Activated T-cell treated with anti-CD3 and anti-CD28 coated beads for 1 hour (primary cell): ENCODE data around the gene CCR7.

Experiments used
- DNase-seq: peaks from one replicate; pipeline ENCODE4 v3.0.0-alpha.2; 2020; ENCODE audit warnings: low read depth

CCR7 gene

DNA sequence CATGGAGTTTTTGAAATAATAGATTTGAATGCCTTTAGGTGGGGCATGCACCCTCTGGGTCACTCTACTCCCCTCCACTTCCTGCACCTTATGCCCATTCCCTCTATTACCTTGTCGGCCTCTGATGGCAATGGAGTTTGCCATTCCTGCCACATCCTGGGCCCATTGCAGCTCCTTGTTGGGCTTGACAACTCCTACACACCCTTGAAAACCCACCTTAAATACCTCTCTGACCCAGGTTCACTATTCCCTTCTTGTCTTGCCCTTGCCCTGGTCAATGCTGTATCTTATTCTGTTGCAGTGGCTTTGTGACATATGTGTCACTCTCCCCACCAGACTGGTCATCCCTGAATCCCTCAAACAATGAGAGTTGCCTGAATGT lies 2.4 kb downstream of the CCR7 start:
- DNase-seq, result no peak

DNA sequence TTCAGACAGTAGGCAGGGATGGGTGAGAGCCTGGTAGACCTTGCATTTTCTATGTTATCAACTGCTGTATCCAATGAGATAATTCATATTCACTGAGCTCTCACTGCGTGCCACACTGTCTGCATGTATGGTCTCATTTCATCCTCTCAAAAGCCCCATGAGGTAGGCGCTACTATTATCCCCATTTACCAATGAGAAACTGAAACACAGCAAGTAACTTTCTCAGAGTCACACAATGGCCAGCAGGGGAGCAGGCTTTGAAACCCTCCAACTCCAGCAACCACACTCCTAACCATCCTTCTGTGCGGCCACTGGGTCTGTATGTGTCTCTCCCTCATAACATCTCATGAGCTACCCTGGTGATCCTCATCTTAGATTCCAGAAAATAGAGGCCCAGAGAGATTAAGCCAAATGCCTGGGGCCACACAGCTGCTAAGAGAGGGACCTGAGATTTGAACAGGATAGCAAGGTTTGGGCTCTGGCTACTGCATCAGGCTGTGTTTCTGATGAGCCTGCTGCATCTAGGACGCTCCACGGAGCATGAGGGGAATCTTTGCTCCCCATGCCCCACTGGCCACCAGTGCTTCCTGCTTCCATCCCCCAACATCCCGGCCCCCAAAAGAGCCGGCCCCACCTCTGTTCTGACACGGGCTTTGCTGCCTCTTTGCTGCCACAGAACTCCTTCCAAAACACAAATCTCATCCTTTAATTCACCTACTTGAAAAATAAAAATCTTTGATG lies 3.2 kb downstream of the CCR7 start:
- DNase-seq, result no peak

DNA sequence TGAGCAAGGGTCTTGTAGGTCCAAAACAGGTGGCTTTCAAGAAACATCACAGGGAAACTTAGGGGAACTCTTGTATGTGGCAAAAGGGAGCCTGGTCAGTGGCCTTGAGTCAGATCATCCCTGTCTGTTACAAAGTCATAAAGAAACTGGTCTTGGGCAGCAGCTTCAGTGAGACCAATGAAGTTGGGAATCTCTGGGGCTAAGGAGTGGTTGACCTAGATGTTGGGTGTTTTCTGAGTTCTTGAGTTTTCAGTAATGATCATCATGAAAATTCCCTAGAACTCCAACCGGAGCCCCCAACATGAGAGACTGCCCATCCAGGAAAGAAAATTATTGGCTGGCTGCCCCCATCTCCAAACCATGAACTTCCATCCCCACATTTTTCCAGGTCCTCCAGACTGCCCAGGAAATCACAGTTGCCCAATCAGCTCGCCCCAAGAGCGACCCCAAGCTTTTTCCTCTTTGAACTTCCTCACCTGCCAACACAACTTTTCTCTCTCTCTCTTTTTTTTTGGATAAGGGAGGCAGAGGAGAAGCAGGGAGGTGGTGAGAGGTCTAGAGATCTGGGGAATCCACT lies 3.9 kb downstream of the CCR7 start:
- no peak for DNase-seq

DNA sequence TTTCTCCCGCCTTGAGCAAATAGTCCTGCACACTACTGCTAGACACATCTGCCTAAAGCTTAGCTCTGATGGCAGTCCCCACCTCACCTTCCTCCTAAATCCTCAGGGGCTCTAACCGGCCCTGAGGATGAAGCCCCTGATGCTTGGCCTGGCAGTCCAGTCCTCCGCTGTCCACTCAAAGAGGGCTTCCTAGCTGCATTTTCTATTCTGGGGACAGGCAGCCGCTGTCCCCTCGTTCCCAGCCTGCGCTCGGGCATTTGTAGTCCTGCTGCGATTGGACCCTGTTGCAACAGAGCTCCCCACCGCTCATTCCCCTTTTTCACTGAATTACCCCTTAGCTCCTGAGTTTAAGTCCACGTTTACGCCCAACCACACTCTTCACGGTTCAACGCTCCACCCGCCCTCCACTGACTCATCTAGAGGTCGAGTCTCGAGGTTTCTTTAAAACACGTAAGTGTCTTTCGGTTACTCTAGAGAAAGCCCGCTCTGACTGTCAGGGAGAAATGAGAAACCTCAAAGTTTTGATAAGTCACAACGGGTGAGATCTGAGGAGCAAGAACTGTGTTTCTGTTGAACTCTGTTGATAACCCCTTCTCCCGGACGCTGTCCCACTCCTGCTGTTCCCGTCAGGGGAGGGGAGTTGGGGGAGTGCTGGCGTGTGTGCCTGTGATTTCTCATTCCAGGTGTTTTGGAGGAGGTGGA lies 4.5 kb downstream of the CCR7 start:
- no peak for DNase-seq

DNA sequence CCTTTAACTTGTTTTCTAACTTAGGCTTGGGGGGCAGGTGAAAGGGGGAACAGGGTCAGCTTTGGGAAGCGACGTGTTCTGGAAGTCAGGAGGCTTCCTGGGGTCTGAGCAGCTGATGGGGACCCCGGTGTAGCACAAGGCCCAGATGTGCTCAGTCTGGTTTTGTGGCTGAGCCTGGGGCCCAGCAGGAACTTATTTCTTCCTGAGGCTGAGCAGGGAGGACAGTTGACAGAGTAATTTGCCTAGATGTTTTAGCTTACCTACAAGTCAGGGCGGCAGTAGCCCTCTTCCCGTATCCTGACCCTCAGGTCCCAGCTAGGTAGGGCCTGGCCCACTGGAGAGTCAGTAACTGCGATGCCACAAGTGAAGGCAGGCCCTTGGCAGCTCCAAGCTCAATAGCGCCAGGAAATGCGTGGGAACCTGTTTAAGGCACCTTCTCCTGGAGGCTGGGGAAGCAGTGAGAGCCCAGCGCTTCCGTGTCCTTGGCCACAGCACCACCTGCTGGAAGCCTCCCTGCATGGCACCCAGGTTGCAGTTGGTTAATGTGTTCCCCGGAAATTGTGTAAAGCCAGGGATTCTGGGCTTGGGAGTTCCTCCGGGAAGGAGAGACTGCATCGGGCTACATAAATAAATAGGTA lies 5.2 kb downstream of the CCR7 start:
- DNase-seq, result peak; percentile 80

DNA sequence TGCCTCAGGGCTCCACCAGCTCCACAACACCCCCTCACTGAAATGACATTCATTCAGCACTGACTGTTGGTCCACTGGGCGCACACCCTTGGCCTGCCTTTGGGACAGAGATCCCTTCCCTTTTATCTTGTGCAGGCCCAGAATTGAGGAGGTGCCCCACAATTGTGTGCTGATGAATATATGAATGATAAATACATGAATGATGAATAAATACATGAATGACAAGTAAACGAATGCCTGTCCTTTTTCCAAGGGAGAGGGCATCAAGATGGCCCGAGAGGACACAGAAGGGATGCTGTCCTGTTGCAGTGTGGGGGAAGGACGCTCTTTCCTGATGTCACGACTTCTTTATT lies 5.7 kb downstream of the CCR7 start:
- DNase-seq, result no peak

DNA sequence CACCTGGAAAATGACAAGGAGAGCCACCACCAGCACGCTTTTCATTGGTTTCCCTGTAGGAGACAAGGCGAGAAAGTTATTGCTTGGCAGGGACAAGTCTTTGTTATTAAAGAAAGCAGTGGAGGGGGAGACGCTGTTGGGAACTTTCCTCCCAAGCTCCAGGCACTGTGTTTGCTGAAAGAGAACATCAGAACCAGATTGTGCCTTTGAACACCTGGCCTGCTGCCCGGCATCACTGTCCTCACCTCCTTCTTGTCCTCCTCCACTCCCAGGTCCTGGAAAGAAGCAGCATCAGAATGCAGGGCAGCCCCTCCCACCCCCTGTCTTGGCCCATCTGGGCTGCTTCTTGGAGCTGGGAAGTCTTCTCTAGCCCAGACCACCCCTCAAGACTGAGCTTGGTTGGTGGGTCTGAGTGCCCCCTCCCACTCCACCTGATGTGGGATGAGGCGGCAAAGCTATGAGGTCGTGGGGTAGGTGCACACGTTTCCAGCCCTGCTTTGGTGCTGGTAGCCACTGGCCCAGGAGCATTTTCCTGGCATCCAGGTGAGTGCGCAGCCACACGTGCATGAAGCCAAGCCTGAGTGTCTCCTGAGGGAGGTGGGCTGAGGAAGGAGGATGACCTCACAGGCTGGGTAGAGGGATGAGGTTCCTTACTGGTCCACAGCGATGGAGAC lies 6.2 kb downstream of the CCR7 start:
- DNase-seq, result no peak

DNA sequence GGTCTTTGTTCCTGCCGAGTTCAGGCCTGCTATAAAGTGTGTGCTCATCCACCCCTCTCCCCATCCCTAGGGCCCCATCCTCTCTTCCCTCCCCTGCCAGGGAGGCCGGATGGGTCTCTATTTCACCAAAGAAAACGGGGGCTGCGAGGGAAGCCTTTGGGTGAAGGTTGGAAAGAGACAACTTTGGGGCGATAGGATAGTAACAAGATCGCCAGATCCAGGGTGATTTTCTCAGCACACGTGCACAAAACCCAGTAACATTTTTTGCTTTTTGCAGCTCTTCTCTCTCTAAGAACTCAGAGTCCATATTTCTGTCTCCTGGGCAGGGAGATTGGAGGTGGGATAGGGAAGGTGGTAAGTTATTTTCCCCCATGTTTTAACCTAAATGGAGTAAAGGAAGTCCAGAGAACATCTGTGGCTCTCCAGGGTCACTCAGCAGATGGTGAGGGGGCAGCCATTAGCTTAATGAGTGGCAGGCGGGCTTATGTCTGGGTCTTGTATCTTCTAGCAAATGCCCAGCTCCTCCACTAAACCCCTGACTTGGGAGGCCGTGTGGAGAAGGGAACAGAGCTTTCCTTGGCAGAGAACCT lies 6.9 kb downstream of the CCR7 start:
- no peak for DNase-seq

DNA sequence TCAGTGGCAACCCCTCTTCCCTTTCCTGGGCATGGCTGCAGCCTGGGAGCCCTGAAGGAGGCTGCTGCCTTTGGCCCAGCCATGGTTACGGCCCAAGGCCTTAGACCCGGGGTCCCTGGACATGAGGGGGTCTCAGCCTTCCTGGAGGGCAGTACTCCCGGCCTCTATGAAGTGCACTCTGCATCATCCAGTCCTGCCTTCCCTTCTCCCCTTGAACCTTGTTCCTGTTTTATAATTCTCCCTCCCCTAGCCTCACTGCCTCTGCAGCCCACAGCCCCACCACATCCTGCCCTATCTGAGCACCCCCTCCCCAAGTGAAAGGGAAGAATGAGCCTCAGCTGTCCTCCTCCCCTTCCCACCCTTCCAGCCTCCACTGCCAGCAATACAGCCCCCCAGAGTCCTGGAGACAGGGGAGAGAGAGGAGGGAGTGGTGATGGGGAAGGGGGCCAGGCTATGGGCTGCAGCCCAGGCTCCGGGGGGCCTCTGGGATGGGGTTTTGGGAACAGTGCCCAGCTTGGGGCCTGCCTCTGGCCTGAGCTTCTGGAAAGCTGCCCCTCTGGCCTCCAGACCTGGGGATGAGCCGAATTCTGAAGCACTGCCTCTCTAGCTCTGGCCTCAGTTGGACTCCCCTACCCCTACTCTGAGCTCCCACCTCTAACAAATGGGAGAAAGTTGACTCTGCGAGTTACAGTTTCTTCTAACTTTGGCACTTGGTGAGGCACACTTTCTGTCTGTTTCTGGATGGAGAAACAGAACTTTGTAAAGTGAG lies 7.6 kb downstream of the CCR7 start:
- no peak for DNase-seq

DNA sequence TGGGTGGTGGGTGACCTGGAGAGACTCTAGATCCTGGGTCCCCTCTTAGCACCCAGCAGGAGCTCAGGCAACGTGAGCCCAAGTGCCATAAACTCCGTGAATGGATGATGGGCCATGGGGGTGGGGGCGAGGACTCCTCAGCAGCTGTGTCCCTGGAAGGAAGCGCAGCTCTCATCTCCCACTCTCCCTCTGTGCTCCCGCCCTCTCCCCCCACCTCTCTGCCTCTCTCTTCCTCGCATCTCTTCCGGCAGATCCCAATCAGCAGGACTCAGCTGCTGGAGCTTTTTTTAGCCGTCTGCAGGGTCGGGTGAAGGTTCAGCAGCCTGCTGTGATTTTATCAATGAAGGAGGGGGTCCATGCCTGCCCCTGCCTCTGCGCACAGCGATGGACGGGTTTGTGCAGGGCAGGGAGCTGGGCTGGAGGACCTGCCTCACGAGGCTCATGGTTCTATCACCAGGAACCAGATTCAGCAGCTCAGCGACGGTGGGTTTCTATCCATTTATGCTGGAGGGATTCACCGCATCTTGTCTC lies 8.3 kb downstream of the CCR7 start:
- DNase-seq, result no peak

DNA sequence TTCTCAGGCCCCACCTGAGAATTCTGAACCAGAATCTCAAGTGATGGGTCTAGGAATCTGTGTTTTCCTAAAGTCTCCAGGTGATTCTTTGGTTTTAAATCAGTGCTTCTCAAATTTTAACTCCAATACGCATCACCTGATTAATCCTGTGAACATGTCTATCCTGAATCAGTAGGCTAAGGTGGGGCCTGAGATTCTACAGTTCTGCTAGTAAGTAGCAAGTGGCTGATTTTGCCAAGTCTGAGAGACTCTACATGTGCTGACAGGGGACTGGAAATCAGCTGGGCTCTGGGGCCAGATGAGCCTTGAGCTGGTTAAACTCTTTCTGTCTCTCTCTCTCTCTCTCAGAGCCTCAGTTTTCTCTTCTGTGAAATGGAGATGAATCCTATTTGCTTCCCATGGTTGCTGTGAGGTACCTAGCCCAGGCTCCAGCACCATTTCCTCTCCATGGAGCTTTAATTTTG lies 9.0 kb downstream of the CCR7 start:
- no peak for DNase-seq

DNA sequence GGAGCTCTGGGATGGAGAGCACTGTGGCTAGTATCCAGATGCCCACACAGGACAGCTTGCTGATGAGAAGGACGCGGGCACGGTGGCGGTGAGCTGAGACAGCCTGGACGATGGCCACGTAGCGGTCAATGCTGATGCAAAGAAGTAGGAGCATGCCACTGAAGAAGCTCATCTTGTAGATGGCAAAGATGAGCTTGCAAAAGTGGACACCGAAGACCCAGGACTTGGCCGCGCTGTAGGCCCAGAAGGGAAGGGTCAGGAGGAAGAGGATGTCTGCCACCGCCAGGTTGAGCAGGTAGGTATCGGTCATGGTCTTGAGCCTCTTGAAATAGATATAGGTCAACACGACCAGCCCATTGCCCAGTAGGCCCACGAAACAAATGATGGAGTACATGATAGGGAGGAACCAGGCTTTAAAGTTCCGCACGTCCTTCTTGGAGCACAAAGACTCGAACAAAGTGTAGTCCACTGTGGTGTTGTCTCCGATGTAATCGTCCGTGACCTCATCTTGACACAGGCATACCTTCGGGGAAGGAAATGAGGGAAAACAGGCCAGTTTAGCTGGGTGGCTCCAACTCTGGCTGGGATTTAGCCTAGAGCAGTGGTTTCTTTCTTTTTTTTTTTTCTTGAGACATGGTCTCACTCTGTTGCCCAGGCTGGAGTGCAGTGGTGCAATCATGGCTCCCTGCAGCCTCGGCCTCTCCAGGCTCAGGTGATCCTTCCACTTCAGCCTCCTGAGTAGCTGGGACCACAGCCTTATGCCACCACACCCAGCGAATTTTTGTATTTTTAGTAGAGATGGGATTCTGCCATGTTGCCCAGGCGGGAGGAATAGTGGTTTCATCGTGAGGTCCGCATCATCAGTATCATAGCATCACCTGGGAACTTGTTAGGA lies 9.7 kb downstream of the CCR7 start:
- no peak for DNase-seq

DNA sequence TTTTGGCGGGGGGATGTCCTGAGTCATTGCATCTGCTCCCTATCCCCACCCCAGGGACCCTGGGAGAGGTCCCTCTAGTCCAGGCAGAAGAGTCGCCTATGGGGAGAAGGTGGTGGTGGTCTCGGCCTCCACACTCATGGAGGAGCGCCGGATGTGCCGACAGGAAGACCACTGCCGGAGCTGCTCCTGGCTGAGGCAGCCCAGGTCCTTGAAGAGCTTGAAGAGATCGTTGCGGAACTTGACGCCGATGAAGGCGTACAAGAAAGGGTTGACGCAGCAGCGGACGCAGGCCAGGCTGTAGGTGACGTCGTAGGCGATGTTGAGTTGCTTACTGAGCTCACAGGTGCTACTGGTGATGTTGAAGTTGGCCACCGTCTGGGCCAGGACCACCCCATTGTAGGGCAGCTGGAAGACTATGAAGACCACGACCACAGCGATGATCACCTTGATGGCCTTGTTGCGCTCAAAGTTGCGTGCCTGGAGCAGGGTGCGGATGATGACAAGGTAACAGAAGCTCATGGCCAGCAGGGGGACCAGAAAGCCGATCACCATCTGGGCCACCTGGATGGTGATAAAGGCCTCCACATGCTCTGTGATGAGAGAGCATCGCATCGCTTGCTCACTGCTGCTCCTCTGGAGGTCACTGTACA lies 10.5 kb downstream of the CCR7 start:
- DNase-seq, result no peak

DNA sequence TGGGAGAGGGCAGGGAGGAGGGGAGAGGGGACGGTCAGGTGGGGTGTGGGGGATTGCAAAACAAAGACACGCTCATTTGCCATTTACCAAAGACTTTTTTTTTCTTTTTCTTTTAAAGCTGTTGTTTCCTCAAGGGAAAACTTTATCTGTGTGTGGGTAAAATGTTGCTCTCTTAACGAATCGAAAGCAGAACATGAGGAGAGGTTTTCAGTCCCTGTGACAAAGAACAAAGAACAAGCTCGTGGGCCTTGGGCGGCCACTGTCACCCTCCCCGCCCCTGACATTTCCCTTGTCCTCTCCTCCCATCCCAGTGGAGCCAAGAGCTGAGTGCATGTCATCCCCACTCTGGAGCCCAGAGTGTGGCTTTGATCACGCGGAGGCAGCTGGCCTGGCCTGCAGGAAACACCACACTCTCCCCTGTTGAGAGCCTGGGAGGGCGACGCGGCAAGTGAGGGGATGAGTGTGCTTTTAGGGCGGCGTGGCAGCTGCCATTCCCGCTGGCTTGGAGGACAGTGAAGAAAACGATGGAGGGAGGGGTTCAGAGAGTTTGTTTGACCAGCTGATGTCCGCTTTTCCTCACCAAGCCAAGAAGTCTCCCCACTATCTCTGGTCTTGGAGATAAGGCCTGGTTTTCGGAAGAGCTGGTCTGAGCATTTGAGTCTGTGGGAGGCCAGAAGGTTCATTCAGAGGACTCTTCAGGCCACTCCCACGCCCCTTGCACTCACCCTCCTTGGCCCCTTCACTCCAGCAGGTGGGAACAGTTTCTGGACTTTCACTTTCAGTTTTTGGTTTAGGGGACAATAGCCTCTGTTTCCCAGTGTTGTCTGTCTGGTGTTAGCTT lies 11.4 kb downstream of the CCR7 start:
- DNase-seq, result no peak

DNA sequence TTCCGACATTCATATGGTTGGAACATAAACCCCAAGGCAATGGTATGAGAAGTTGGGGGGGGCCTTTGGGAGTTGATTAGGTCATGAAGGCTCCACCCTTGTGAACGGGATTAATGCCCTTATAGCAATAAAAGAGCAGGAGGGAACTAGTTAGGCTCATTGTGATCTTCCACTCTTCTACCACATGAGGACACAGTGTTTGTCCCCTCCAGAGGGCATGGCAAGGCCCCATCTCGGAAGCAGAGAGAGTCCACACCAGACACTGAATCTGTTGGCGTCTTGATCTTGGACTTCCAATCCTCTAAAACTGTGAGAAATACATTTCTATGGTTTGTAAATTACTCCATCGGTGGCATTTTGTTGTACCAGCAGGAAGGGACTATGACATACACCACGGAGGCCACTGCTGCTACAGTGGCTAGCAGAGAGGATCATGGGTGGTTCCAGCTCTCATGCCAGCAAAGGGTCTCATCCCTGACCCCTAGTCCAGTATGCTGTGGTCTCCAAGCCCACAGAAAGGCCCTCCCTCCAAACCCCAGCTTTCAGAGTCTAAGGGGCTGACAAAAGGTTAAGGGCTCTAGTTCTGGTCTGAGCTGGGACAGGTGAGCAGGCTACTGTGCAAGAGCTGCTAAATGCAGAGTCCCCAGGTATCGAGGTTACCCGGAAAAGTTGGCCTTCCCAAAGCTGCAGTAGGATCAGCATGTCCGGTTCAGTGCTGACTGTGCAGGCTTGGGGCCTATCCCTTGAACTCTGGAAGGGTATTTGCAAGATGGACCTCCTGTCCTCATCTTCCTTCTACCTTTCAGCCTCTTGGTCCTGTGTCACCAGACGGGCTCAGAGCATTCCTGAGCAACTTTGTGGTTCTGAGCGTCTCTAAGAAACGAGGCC lies 12.2 kb downstream of the CCR7 start:
- no peak for DNase-seq

DNA sequence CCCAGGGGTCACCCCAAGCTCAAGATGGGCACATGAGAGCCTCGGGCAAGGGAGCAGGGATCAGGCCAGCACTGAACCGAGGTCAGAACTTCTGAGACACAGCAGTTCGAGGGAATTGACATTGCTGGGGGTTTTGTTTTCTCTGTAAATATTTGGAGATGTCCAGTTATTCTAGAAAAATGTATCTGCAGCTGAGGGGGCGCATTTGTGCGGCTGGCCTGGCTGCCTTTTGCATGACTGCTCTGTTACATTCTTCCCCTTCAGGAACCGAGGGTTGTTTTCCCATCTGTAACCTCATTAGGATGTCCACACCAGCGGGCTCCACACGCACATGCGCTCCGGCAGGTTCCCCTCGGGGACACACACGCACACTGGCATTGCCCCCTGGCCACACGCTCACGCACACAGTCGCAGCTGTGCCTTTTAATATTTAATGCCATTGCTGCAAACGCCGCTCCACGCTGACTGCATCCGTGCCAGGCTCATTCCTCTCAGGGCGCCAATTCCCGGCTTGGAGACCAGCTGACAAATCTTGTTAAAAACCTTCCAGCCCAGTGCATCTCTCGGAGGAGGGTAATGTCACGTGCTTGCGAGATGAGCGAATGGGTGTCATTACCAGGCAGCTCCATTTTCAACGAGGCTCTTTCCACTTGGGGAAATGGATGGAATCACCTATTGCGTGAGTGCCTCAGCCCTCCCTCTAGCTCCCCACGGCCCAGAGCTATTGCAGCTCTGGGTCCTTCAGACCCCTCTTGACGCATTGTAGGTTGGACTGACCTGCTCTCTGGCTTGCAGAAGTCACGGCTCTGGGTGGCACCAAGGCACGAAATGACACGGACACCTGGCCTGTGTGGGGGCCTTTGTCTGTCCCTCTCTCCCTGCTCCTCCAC lies 13.1 kb downstream of the CCR7 start:
- DNase-seq, result no peak
